HepG2 (cell line): ENCODE measurements around the gene KCTD13. TPM values are rescaled to one million over a fixed set of nuclear protein-coding genes. Genes with fewer than 3 reads are reported as not detected.

ENCODE experiments used
- AGO2 ChIP-seq: fragments of 200-400 bp; formaldehyde crosslinking; optimal IDR thresholded peaks from 2 replicates; pipeline ENCODE3; 2017; ENCODE audit warnings: mild to moderate bottlenecking, low read depth, low read length, moderate library complexity
- DPF2 ChIP-seq: sonication (generic); formaldehyde crosslinking; IDR thresholded peaks from 2 replicates; pipeline ENCODE4 v1.4.0; 2020; ENCODE audit warnings: mild to moderate bottlenecking, low read depth, missing genetic modification reagents, borderline replicate concordance
- ELF1 ChIP-seq: sonication (generic); formaldehyde crosslinking; IDR thresholded peaks from 2 replicates; pipeline ENCODE4 v1.4.0; 2020; ENCODE audit warnings: missing genetic modification reagents
- GABPA ChIP-seq, 2 experiments: IDR thresholded peaks; 2 replicates each; pipeline ENCODE4 v1.6.1; 2011 to 2016; ENCODE audit warnings: low read depth in 2 of 2, low read length in 1 of 2, missing biosample characterization in 1 of 2, missing genetic modification characterization in 1 of 2
- HNRNPH1 ChIP-seq: fragments of 200-400 bp; formaldehyde crosslinking; optimal IDR thresholded peaks from 2 replicates; pipeline ENCODE3; 2017; ENCODE audit warnings: mild to moderate bottlenecking, low read depth, low read length
- KDM2A ChIP-seq: sonication (generic); formaldehyde crosslinking; IDR thresholded peaks from 2 replicates; pipeline ENCODE4 v1.4.0; 2020; ENCODE audit warnings: low read depth, missing genetic modification reagents, borderline replicate concordance
- KDM4B ChIP-seq: sonication (generic); formaldehyde crosslinking; IDR thresholded peaks from 2 replicates; pipeline ENCODE4 v1.4.0; 2020; ENCODE audit warnings: missing genetic modification reagents
- KLF12 ChIP-seq: sonication (generic); formaldehyde crosslinking; IDR thresholded peaks from 2 replicates; pipeline ENCODE4 v1.4.0; 2020; ENCODE audit warnings: missing genetic modification reagents, borderline replicate concordance
- PCBP2 ChIP-seq: fragments of 200-400 bp; formaldehyde crosslinking; optimal IDR thresholded peaks from 2 replicates; pipeline ENCODE3; 2018; ENCODE audit warnings: low read length, low read depth; ENCODE audit not compliant: poor library complexity, severe bottlenecking
- PHF21A ChIP-seq: sonication (generic); formaldehyde crosslinking; IDR thresholded peaks from 2 replicates; pipeline ENCODE4 v1.5.0; 2020; ENCODE audit warnings: mild to moderate bottlenecking, missing genetic modification reagents
- SP1 ChIP-seq, 2 experiments: fragments of 450-650 bp in 1 of 2; sonication (generic) in 1 of 2; formaldehyde crosslinking in 1 of 2; IDR thresholded peaks; 2 replicates each; pipeline versions ENCODE4 v1.4.0 to v1.6.1; 2016 to 2020; ENCODE audit warnings: missing genetic modification reagents in 1 of 2
- TGIF2 ChIP-seq: IDR thresholded peaks from 2 replicates; pipeline ENCODE4 v1.6.1; 2016; ENCODE audit warnings: control low read depth, missing compliant biosample characterization
- ZNF446 ChIP-seq: sonication (generic); formaldehyde crosslinking; IDR thresholded peaks from 2 replicates; pipeline ENCODE4 v1.5.0; 2020; ENCODE audit warnings: mild to moderate bottlenecking, missing genetic modification reagents
- ZNF670 ChIP-seq: sonication (generic); formaldehyde crosslinking; IDR thresholded peaks from 2 replicates; pipeline ENCODE4 v1.8.0; 2022; ENCODE audit warnings: mild to moderate bottlenecking, missing genetic modification reagents, borderline replicate concordance
- polyA plus RNA-seq, 8 experiments: library from polyadenylated mRNA; depleted of rRNA in 3 of 8; stranded (reverse) in 7 of 8; unstranded in 1 of 8; fragments of >200 nt; fragmentation: Illumina TruSeq in 4 of 8; extraction: Trizol in 4 of 8; gene quantifications; 2 replicates each; pipeline versions ENCODE4 v1.2.1 to v1.2.3, GENCODE V29; 2011 to 2016; ENCODE audit warnings: low read depth in 4 of 8, missing spikeins in 1 of 8, mixed read lengths in 1 of 8; ENCODE audit not compliant: insufficient read depth in 1 of 8
- total RNA-seq, 5 experiments: library from RNA; depleted of rRNA; stranded (reverse); fragments of >200 nt; fragmentation: Illumina TruSeq; extraction: Trizol; gene quantifications; 2 replicates each; pipeline ENCODE4 v1.2.3, GENCODE V29; 2016; ENCODE audit warnings: low read depth in 1 of 5
- TF ChIP-seq, protein P1 (sequence below): sonication (generic); formaldehyde crosslinking; IDR thresholded peaks from 2 replicates; pipeline ENCODE4 v1.8.0; 2022; ENCODE audit warnings: low read depth, missing genetic modification reagents
- TF ChIP-seq, protein P2 (sequence below): sonication (generic); formaldehyde crosslinking; IDR thresholded peaks from 2 replicates; pipeline ENCODE4 v1.4.0; 2020; ENCODE audit warnings: missing genetic modification reagents, mild to moderate bottlenecking, borderline replicate concordance
- TF ChIP-seq, protein P3 (sequence below): sonication (generic); formaldehyde crosslinking; IDR thresholded peaks from 2 replicates; pipeline ENCODE4 v1.8.1; 2022; ENCODE audit warnings: mild to moderate bottlenecking, missing genetic modification reagents
- TF ChIP-seq, protein P4 (sequence below): IDR thresholded peaks from 2 replicates; pipeline ENCODE4 v1.6.1; 2016; ENCODE audit warnings: control low read depth
- TF ChIP-seq, protein P5 (sequence below): sonication (generic); formaldehyde crosslinking; IDR thresholded peaks from 2 replicates; pipeline ENCODE4 v1.4.0; 2020; ENCODE audit warnings: mild to moderate bottlenecking, low read depth, missing genetic modification reagents

Gene KCTD13
- total and polyA plus RNA-seq, 2 of the 13 experiments (the other 11 are each of a cell fraction or from before 2014, with no cell fraction given) = 6.3 to 14.7 TPM

DNA sequence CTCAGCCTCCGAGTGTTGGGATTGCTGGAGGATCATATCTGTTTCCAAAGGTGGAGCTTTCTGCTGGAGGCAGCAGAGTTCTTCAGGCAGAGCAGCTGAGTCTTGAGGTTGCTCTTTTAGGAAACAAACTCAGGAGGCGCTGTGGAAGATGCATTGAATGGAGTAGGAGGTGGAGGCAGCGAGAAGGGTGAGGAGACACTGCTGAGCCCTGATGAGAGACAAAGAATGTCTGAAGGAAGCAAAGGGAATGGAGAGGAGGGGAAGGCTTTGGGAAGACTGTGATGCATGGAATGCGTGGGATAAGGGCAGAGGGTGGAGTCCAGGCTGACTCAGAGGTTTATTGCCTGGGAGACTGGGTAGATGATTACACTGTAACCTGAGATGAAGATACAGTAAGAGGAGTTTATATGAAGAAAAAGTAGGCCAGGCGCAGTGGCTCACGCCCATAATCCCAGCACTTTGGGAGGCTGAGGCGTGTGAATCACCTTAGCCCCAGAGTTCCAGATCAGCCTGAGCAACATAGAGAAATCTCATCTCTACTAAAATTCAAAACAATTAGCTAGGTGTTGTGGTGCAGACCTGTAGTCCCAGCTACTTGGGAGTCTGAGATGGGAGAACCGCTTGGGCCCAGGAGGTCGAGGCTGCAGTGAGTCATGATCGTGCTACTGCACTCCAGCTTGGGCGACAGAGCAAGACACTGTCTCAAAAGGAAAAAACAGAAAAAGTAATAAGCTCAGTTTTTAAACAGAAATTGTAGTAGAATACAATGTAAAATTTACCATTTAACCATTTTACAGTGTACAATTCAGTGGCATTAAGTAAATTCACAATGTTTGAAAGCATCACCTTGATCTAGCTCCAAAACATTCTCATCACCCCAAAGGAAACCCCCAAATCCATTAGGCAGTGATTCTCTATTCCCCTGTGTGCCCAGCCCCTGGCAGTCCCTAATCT, 18.1 kb upstream of the KCTD13 start (continued):
- no peak for TF ChIP-seq GABPA (IDR thresholded peaks at IDR 0.05; ENCODE audit: low read depth, low read length)
- no peak for TF ChIP-seq GABPA (CRISPR knock-in tag; IDR thresholded peaks at IDR 0.05; ENCODE audit: low read depth)
- TF ChIP-seq KLF12 (CRISPR knock-in tag) = no peak
- TF ChIP-seq TGIF2 (CRISPR knock-in tag) = no peak
- TF ChIP-seq DPF2 (CRISPR knock-in tag) = no peak
- no peak for TF ChIP-seq SP1 (IDR thresholded peaks at IDR 0.05)
- TF ChIP-seq SP1 (CRISPR knock-in tag; IDR thresholded peaks at IDR 0.05) = peak; percentile 25; the same call in 1 of the 2 replicates
- TF ChIP-seq KDM2A (CRISPR knock-in tag) = no peak
- TF ChIP-seq, protein P1, sequence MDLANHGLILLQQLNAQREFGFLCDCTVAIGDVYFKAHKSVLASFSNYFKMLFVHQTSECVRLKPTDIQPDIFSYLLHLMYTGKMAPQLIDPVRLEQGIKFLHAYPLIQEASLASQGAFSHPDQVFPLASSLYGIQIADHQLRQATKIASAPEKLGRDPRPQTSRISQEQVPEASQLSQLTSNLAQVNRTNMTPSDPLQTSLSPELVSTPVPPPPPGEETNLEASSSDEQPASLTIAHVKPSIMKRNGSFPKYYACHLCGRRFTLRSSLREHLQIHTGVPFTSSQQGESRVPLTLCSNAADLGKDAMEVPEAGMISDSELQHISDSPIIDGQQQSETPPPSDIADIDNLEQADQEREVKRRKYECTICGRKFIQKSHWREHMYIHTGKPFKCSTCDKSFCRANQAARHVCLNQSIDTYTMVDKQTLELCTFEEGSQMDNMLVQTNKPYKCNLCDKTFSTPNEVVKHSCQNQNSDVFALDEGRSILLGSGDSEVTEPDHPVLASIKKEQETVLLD (CRISPR knock-in tag) = no peak
- no peak for TF ChIP-seq ELF1 (CRISPR knock-in tag)
- TF ChIP-seq, protein P2, sequence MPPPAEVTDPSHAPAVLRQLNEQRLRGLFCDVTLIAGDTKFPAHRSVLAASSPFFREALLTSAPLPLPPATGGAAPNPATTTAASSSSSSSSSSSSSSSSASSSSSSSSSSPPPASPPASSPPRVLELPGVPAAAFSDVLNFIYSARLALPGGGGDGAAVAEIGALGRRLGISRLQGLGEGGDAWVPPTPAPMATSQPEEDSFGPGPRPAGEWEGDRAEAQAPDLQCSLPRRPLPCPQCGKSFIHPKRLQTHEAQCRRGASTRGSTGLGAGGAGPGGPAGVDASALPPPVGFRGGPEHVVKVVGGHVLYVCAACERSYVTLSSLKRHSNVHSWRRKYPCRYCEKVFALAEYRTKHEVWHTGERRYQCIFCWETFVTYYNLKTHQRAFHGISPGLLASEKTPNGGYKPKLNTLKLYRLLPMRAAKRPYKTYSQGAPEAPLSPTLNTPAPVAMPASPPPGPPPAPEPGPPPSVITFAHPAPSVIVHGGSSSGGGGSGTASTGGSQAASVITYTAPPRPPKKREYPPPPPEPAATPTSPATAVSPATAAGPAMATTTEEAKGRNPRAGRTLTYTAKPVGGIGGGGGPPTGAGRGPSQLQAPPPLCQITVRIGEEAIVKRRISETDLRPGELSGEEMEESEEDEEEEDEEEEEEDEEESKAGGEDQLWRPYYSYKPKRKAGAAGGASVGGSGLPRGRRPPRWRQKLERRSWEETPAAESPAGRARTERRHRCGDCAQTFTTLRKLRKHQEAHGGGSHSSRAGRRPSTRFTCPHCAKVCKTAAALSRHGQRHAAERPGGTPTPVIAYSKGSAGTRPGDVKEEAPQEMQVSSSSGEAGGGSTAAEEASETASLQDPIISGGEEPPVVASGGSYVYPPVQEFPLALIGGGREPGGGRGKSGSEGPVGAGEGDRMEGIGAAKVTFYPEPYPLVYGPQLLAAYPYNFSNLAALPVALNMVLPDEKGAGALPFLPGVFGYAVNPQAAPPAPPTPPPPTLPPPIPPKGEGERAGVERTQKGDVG (CRISPR knock-in tag) = no peak
- TF ChIP-seq PHF21A (CRISPR knock-in tag) = peak; percentile 66
- TF ChIP-seq, protein P3, sequence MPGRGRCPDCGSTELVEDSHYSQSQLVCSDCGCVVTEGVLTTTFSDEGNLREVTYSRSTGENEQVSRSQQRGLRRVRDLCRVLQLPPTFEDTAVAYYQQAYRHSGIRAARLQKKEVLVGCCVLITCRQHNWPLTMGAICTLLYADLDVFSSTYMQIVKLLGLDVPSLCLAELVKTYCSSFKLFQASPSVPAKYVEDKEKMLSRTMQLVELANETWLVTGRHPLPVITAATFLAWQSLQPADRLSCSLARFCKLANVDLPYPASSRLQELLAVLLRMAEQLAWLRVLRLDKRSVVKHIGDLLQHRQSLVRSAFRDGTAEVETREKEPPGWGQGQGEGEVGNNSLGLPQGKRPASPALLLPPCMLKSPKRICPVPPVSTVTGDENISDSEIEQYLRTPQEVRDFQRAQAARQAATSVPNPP (CRISPR knock-in tag) = no peak
- TF ChIP-seq KDM4B (CRISPR knock-in tag) = 0 out of 2 replicates have a peak, but pooled peaks have one; percentile 32
- TF ChIP-seq, protein P4, sequence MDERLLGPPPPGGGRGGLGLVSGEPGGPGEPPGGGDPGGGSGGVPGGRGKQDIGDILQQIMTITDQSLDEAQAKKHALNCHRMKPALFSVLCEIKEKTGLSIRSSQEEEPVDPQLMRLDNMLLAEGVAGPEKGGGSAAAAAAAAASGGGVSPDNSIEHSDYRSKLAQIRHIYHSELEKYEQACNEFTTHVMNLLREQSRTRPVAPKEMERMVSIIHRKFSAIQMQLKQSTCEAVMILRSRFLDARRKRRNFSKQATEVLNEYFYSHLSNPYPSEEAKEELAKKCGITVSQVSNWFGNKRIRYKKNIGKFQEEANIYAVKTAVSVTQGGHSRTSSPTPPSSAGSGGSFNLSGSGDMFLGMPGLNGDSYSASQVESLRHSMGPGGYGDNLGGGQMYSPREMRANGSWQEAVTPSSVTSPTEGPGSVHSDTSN (CRISPR knock-in tag) = no peak
- no peak for TF ChIP-seq ZNF446
- no peak for TF ChIP-seq PCBP2
- TF ChIP-seq, protein P5, sequence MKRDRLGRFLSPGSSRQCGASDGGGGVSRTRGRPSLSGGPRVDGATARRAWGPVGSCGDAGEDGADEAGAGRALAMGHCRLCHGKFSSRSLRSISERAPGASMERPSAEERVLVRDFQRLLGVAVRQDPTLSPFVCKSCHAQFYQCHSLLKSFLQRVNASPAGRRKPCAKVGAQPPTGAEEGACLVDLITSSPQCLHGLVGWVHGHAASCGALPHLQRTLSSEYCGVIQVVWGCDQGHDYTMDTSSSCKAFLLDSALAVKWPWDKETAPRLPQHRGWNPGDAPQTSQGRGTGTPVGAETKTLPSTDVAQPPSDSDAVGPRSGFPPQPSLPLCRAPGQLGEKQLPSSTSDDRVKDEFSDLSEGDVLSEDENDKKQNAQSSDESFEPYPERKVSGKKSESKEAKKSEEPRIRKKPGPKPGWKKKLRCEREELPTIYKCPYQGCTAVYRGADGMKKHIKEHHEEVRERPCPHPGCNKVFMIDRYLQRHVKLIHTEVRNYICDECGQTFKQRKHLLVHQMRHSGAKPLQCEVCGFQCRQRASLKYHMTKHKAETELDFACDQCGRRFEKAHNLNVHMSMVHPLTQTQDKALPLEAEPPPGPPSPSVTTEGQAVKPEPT = no peak
- no peak for TF ChIP-seq ZNF670 (CRISPR knock-in tag)
- TF ChIP-seq AGO2 = no peak
- no peak for TF ChIP-seq HNRNPH1
